Neural cell (in vitro differentiated cells): ENCODE data around the gene NCAPD3. TPM values are rescaled to one million over a fixed set of nuclear protein-coding genes. Genes with fewer than 3 reads are reported as not detected.

Experiments used
- H2AFZ ChIP-seq: fragments of 200-600, 300-800 bp; sonication (generic), shearing (Covaris generic); 2 replicates; pipeline ENCODE4 v1.6.0; 2014; ENCODE audit warnings: low read depth, mild to moderate bottlenecking, antibody characterized with exemption, low read length, moderate library complexity
- H3F3A ChIP-seq: fragments of 200-600 bp; shearing (Covaris generic); 2 replicates; pipeline ENCODE4 v1.6.1; 2016; ENCODE audit warnings: mild to moderate bottlenecking, moderate library complexity, mixed read lengths, antibody characterized with exemption, low read length; ENCODE audit not compliant: insufficient read depth, poor library complexity, severe bottlenecking
- H3K27ac ChIP-seq: fragments of 200-600, 300-800 bp; sonication (generic), shearing (Covaris generic); 2 replicates; pipeline ENCODE4 v1.5.1; 2014; ENCODE audit warnings: mild to moderate bottlenecking, low read length, moderate library complexity
- H3K27me3 ChIP-seq: fragments of 300-800, 200-600 bp; sonication (generic), shearing (Covaris generic); 2 replicates; pipeline ENCODE4 v1.6.0; 2014; ENCODE audit warnings: mild to moderate bottlenecking, low read depth, low read length, moderate library complexity; ENCODE audit not compliant: insufficient read depth
- H3K36me3 ChIP-seq: fragments of 300-800, 200-600 bp; sonication (generic), shearing (Covaris generic); 2 replicates; pipeline ENCODE4 v1.5.1; 2014; ENCODE audit warnings: mild to moderate bottlenecking, antibody characterized with exemption, low read length, moderate library complexity; ENCODE audit not compliant: insufficient read depth
- H3K4me2 ChIP-seq: fragments of 300-800, 200-600 bp; sonication (generic), shearing (Covaris generic); 2 replicates; pipeline ENCODE4 v1.6.0; 2014; ENCODE audit warnings: mild to moderate bottlenecking, low read length
- H3K4me3 ChIP-seq: fragments of 300-800, 200-600 bp; sonication (generic), shearing (Covaris generic); 2 replicates; pipeline ENCODE4 v1.5.1; 2014; ENCODE audit warnings: mild to moderate bottlenecking, low read length, moderate library complexity
- H3K79me2 ChIP-seq: fragments of 200-600 bp; shearing (Covaris generic); replicated peaks from 2 replicates; pipeline ENCODE4 v1.6.0; 2014; ENCODE audit warnings: mild to moderate bottlenecking, low read length, moderate library complexity; ENCODE audit not compliant: insufficient read depth
- H3K9ac ChIP-seq: fragments of 300-800, 200-600 bp; sonication (generic), shearing (Covaris generic); 2 replicates; pipeline ENCODE4 v1.6.1; 2016; ENCODE audit warnings: mild to moderate bottlenecking, low read length, mixed read lengths
- H3K9me2 ChIP-seq: fragments of 200-600 bp; shearing (Covaris generic); 2 replicates; pipeline ENCODE4 v1.6.1; 2016; ENCODE audit warnings: mild to moderate bottlenecking, low read length, mixed read lengths; ENCODE audit not compliant: insufficient read depth
- H3K9me3 ChIP-seq: fragments of 200-600, 300-800 bp; sonication (generic), shearing (Covaris generic); 2 replicates; pipeline ENCODE4 v1.6.1; 2016; ENCODE audit warnings: mild to moderate bottlenecking, mixed run types, low read length, moderate library complexity, mixed read lengths
- H4K20me1 ChIP-seq: fragments of 200-600 bp; shearing (Covaris generic); 2 replicates; pipeline ENCODE4 v1.6.1; 2016; ENCODE audit warnings: mild to moderate bottlenecking, mixed run types; ENCODE audit not compliant: insufficient read depth
- EP300 ChIP-seq: fragments of 450-650 bp; conservative IDR thresholded peaks from 2 replicates; pipeline ENCODE4 v1.6.1; 2014; ENCODE audit warnings: antibody characterized with exemption, mild to moderate bottlenecking, moderate library complexity; ENCODE audit not compliant: poor library complexity, severe bottlenecking
- EZH2 ChIP-seq: fragments of 200-600, 300-800 bp; shearing (Covaris generic), sonication (generic); IDR thresholded peaks from 2 replicates; pipeline ENCODE4 v1.6.1; 2014; ENCODE audit warnings: antibody characterized with exemption, low read length, borderline replicate concordance, mild to moderate bottlenecking; ENCODE audit not compliant: insufficient read depth, poor library complexity, severe bottlenecking
- MXI1 ChIP-seq: fragments of 450-650 bp; conservative IDR thresholded peaks from 2 replicates; pipeline ENCODE4 v1.6.1; 2014; ENCODE audit warnings: antibody characterized with exemption, mild to moderate bottlenecking; ENCODE audit not compliant: poor library complexity, severe bottlenecking
- POLR2AphosphoS5 ChIP-seq: IDR thresholded peaks from 2 replicates; pipeline ENCODE4 v1.6.1; 2012
- RAD21 ChIP-seq: fragments of 450-650 bp; conservative IDR thresholded peaks from 2 replicates; pipeline ENCODE4 v1.6.1; 2014; ENCODE audit warnings: antibody characterized with exemption, mild to moderate bottlenecking, moderate library complexity
- SMC3 ChIP-seq: fragments of 450-650 bp; conservative IDR thresholded peaks from 2 replicates; pipeline ENCODE4 v1.6.1; 2014; ENCODE audit warnings: antibody characterized with exemption, mild to moderate bottlenecking, moderate library complexity; ENCODE audit not compliant: poor library complexity
- TAF1 ChIP-seq: IDR thresholded peaks from 2 replicates; pipeline ENCODE4 v1.6.1; 2012; ENCODE audit warnings: low read depth
- polyA plus RNA-seq: library from polyadenylated mRNA; depleted of rRNA; stranded (reverse); fragments of >200 nt; gene quantifications from 2 replicates; pipeline ENCODE4 v1.2.3, GENCODE V29; 2014
- TF ChIP-seq, protein P1 (sequence below): IDR thresholded peaks from 2 replicates; pipeline ENCODE4 v1.6.1; 2012; ENCODE audit warnings: borderline replicate concordance
- TF ChIP-seq, protein P2 (sequence below): fragments of 450-650 bp; IDR thresholded peaks from 2 replicates; pipeline ENCODE4 v1.5.1; 2014; ENCODE audit warnings: antibody characterized with exemption, mild to moderate bottlenecking, moderate library complexity; ENCODE audit not compliant: poor library complexity, severe bottlenecking

NCAPD3 gene
- polyA plus RNA-seq, 1 donor from 2014 or later, result 11.9 TPM

DNA sequence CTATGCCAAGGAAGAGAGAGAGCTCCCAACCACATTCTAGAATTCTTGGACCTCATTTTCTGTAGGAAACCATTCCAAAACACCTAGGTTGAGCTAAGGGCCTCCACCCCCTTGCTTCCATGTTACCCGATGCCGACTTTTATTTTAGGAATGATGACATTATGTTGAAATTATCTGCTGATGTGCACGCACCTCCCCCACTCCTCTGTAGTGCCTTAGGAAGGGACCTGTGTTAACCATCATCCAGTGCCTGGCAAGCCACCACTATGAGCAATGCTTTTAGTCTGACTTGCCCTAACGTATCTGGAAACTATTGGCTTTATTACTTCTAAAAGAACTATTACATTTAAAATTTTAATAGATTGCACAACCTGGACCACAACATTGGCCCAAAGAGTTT lies 42.1 kb downstream of the NCAPD3 start:
- H3K9ac ChIP-seq, result no peak overlapping the region
- TF ChIP-seq, protein P1, sequence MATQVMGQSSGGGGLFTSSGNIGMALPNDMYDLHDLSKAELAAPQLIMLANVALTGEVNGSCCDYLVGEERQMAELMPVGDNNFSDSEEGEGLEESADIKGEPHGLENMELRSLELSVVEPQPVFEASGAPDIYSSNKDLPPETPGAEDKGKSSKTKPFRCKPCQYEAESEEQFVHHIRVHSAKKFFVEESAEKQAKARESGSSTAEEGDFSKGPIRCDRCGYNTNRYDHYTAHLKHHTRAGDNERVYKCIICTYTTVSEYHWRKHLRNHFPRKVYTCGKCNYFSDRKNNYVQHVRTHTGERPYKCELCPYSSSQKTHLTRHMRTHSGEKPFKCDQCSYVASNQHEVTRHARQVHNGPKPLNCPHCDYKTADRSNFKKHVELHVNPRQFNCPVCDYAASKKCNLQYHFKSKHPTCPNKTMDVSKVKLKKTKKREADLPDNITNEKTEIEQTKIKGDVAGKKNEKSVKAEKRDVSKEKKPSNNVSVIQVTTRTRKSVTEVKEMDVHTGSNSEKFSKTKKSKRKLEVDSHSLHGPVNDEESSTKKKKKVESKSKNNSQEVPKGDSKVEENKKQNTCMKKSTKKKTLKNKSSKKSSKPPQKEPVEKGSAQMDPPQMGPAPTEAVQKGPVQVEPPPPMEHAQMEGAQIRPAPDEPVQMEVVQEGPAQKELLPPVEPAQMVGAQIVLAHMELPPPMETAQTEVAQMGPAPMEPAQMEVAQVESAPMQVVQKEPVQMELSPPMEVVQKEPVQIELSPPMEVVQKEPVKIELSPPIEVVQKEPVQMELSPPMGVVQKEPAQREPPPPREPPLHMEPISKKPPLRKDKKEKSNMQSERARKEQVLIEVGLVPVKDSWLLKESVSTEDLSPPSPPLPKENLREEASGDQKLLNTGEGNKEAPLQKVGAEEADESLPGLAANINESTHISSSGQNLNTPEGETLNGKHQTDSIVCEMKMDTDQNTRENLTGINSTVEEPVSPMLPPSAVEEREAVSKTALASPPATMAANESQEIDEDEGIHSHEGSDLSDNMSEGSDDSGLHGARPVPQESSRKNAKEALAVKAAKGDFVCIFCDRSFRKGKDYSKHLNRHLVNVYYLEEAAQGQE, result no peak
- no peak for TF ChIP-seq SMC3
- TF ChIP-seq RAD21, result no peak
- no peak for TF ChIP-seq EZH2
- no peak for TF ChIP-seq EP300
- TF ChIP-seq, protein P2, sequence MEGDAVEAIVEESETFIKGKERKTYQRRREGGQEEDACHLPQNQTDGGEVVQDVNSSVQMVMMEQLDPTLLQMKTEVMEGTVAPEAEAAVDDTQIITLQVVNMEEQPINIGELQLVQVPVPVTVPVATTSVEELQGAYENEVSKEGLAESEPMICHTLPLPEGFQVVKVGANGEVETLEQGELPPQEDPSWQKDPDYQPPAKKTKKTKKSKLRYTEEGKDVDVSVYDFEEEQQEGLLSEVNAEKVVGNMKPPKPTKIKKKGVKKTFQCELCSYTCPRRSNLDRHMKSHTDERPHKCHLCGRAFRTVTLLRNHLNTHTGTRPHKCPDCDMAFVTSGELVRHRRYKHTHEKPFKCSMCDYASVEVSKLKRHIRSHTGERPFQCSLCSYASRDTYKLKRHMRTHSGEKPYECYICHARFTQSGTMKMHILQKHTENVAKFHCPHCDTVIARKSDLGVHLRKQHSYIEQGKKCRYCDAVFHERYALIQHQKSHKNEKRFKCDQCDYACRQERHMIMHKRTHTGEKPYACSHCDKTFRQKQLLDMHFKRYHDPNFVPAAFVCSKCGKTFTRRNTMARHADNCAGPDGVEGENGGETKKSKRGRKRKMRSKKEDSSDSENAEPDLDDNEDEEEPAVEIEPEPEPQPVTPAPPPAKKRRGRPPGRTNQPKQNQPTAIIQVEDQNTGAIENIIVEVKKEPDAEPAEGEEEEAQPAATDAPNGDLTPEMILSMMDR, result no peak
- no peak for TF ChIP-seq TAF1
- TF ChIP-seq POLR2AphosphoS5, result no peak
- no peak for TF ChIP-seq MXI1
- no peak overlapping the region for H3K27ac ChIP-seq
- H3K4me3 ChIP-seq, result no peak overlapping the region
- H3K9me3 ChIP-seq, result no peaks in the 10 kb centered on the region
- no peaks in the 10 kb centered on the region for H3F3A ChIP-seq
- no peak overlapping the region for H3K4me2 ChIP-seq
- no peaks in the 10 kb centered on the region for H4K20me1 ChIP-seq
- H2AFZ ChIP-seq, result no peak overlapping the region
- H3K9me2 ChIP-seq, result no peaks in the 10 kb centered on the region
- H3K36me3 ChIP-seq, result peaks cover 8% of the 10 kb centered on the region
- no peaks in the 10 kb centered on the region for H3K27me3 ChIP-seq
- H3K79me2 ChIP-seq, result no peaks in the 10 kb centered on the region

DNA sequence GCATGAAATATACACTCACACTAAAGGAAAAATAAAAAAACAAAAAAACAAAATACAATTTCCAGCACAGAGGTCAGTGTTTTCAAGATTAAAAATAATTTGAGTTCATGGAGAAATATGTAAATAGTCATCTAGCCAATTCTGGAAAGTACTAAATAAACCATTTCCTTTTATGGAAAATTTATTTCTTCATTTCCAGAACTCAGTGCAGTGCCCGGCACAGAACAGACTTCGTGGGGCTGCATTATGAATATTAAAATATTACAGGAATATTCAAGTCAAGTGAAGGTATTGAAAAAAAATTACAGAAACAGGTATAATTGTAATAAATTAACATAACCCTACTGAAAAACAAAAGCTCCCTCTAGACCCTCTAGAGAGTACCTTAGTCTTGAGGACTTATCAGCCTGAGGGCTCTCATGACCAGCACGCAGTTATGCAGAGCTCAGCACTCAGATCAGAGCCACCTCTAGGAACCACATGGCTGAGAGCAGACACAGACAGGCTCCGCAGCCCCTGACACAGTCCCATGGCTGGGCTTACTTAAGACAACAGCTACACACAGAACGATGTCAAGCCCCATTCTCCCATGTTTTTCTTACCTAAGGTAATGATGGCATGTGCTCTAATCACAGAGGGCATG lies 45.6 kb downstream of the NCAPD3 start:
- Histone ChIP-seq H3K27me3 (no peaks in the 10 kb centered on the region), H3K9ac (no peak overlapping the region), H3K36me3 (no peaks in the 10 kb centered on the region), H3K9me3 (no peaks in the 10 kb centered on the region), H3K4me3 (no peak overlapping the region), H3K4me2 (no peak overlapping the region), H3K79me2 (no peaks in the 10 kb centered on the region), H3K9me2 (no peaks in the 10 kb centered on the region), H3K27ac (no peak overlapping the region), H4K20me1 (no peaks in the 10 kb centered on the region), H2AFZ (no peak overlapping the region), H3F3A (no peaks in the 10 kb centered on the region)
- TF ChIP-seq, protein P1, result no peak
- TF ChIP-seq TAF1, result no peak
